ENCODE measurements around the gene RTF1.

Gene RTF1

DNA sequence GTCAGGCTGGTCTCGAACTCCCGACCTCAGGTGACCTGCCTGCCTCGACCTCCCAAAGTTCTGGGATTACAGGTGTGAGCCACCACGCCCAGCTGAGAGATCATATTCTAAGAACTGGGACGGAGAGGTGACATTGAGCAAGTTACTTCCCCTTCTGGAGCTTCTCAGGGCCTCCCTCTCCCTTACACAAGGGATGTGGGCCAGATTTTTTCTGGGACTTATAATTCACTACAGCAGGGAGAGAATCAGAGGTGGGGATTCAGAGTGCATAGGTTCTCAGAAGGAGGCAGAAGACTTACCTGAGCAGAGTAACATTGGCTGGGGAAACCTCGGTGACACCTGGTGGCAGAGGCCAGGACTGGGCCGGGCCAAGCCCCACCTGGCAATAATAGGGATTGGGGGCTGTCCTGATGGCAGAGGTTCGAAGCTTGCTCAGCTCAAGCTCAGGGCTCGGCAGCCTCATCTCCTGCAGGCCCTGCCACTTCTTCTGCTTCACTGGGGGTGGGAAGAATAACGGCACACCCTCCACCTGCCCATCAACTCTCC lies 90.0 kb downstream of the RTF1 start:
- no peak for DNase-seq (ENCODE audit: low read depth in 2 of 2)

DNA sequence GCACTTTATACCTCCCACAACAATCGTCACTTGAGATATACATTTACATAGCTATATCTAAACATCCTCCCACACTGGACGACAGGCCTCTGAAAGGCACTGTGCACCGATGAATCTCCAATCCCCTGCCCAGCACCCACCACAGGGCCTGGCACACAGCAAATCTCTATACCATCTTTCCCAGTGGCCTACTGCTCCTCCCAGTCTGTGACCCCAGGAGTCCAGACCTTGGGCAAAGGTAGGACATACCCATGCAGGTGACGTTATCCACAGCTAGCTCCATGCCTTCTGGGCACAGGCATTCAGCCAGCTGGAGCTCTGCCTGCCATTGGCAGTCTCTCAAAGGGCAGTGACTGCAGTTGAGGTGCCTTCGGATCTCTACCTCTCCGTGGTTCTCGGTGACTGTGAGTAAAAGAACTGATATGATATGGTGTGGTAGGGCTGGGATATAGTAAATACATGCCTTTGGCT lies 91.0 kb downstream of the RTF1 start:
- DNase-seq (ENCODE audit: low read depth in 2 of 2) = no peak

DNA sequence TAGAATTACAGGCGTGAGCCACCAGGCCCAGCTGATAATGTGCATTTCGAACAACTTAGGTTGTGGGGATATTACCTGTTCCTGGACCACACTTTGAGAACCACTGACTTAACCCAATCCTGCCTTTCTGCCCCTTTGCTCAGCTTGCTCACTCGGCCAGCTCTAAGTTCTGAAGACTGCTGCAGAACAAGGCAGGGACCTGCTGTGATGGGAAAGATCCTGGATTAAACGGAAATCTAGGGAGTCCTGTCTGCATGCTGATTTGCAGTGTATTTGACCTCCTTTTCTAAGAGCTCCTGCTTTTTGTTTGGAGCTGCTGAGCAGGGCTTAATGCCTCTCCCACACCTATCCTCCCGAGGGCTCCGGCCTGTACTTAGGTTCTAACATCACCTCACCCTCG lies 93.8 kb downstream of the RTF1 start:
- DNase-seq (ENCODE audit: low read depth in 2 of 2) = no peak

DNA sequence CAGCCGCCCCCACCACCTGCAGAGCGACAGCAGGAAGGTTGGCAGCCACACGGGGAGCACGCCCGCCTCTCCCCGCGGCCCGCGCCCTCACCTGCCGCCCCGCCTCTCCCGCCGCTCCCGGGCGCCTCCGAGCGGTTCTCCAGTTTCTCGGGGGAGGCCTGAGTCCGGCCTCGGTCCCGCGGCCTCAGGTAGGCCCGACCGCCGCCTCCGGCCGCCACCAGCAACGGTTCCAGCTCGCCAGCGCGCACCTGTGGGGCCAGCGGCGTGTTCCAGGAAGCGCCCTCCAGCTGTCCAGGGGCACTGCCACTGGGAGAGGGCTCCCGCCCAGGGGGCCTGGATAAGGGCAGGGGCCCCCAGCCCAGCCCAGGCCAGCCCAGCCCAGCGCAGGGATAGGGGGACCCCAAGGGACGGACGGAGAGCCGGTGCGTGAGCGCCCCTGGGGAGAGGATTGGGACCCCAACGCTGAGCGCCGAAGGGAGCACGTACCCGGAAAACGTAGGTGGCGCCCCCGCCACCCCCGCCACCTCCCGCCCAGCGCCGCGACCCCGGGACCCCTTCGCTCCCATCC lies 94.5 kb downstream of the RTF1 start:
- no peak for DNase-seq (ENCODE audit: low read depth in 2 of 2)

DNA sequence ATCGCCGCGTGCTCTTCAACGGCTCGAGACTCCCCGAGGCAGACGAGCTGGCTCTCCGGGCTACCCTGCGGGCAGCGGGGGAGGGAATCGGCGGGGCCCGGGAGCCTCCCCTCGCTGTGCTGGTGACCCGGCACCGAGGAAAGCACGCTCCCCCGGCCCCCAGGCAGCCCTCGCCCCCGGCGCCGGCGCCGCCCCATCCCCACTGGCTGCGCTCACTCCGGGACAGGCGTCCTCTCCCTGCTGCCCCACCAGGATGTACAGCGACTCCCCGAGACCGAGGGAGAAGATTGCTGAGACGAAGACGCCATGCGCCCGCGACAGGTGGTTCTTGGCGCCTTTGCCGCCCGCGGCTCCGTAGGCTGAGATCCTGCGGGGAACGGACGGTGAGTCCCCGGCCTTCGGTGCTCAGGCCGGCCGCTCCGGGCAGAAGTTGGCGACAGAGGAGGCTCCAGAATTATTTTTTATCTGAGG lies 95.0 kb downstream of the RTF1 start:
- no peak for DNase-seq (ENCODE audit: low read depth in 2 of 2)

DNA sequence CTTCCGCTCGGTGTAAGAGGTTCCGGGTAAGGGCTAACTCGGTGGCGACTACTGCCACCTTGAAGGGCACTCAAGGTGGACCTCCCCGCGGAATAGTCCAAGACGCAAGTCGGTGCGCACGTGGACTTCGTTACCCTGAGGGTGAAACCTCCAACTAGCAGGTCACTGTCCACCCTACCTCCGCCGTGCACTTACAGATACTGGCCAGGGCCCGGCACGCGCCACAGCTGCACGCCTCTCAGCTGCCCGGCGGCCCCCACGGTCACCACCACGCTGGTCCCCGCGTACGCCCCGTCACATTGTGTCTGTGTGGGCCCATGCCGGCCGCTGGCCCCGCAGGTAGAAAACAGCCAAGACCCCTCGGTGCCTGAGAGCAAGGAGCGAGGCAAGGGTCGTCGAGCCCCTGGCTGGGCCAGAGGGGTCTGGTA lies 95.6 kb downstream of the RTF1 start:
- DNase-seq (ENCODE audit: low read depth in 2 of 2) = no peak

DNA sequence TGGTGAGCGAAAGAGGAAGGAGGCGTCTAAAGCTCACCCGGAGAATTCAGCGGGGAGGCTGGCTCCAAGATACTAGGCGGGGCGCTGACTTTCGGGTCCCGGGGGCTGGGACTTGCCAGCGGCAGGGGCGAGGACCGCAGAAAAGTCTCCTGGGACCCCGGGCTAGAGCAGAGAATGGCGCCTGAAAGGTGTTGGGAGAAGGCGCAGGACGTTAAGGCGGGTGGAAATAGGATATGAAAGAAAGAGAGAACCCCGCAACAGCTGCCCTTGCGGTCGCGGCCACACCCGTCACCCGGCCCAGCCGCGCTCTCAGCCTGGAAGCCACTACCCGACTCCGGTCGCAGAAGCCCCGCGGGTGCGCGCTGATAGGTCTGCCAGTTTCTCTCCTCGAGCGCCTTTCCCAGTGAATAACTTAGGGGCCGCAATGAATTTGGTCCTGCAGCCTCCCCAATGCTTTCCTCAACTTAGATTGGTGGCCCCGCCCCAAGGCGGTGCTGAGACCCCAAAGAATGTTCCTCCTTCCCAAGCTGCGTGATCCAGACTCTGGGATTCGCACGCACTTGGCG lies 96.1 kb downstream of the RTF1 start:
- DNase-seq (ENCODE audit: low read depth in 2 of 2) = no peak

DNA sequence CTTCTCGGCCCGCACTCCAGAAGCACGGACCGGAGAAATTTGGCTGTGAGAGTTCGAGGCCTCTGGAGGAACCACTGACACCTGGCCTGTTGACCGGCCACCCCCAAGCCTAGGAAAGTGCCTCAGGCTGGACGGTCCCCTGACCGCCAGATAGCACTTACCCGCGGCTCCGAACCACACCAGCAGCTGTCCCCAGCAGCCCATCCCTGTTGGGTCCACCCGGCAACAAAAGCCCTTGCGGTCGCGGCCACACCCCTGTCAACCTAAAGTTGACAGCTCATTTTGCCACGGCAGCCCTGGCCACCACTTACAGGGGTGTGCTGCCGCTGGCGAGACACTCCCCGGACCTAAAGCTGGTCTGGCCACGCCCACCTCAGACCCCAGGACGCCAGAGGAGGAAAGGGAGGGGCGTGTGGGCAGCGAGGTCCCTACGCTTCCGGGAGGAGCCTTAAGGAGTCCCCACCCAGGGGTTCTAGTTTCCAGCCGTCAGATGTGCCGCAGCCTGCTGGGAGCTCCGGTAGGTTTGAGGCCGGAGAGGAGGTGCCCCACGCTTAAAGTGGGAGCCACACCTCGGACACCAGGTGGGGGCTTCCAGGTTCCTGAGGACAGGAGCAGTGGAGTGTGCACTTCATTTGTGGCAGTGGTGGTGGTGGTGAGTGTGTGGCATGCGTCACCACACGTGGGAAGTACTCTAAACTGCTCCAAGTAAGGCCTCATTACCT lies 96.8 kb downstream of the RTF1 start, which contains the start of gene LTK:
Gene LTK (minus strand): TSS at position 322 of the 722 bp plus-strand sequence. CDS start 118 bp downstream, at position 204.
- no peak for DNase-seq (ENCODE audit: low read depth in 2 of 2)

DNA sequence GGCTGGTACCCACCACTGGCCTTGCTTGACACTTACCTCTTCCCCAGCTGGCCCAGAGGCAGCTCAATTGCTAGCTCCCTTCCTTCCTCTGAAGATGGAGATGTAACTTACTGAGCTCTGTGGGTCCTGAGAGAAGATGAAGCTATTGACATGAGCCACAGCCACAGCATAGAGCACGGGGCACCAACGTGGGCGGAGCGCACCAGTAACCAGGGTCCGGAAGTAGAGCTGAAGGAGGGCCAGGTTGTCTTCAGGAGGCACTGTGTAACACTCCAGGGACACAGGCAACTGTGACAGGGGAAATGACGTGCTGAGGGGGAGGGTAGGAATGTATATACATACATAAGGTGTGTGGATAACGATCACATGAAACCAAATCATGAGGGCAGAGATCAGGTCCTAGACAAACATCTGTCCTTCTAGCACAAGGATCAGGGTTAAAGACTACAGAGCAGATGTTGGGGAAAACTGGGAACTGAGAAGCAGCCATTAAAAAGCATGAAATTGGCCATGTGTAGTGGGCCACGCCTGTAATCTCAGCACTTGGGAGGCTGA lies 101.1 kb downstream of the RTF1 start:
- DNase-seq (ENCODE audit: low read depth in 2 of 2) = no peak

DNA sequence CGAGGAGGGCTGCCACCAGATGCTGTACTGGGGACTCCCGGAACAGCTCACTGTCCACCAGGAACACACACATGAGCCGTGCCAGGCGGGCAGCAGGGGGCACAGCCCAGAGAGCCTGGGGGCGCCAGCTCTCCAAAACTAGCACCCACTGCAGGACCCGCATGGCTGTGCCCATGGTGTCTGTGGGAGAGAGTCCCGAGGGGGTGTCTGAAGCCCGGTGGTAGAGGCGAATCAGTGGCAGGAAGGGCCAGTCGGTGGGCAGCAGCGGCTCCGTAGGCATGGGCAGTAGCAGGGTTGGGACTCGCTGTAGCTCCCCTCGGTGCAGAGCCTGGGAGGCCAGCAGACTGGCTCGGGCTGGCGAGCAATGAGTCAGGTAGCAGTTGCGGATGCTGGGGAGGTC lies 103.7 kb downstream of the RTF1 start:
- DNase-seq (ENCODE audit: low read depth in 2 of 2) = no peak

DNA sequence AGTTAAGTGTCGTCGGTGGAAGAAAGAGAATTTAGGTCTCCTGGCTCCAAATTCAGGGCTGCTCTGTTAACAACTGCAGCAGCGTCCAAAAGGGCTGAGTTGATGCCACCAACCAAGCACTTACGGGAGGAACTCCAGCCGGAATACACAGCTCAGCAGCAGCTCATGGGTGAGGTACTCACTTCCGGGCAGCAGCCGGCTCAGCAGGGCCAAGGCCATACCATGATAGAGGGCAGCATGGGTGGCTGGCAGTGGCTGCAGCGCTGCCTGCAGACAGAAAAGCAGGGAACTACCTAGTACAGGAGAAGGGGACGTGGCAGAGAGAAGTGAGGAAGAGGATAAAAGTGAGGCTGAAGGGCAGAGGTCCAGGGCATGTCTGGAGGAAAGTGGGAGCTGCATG lies 104.7 kb downstream of the RTF1 start:
- no peak for DNase-seq (ENCODE audit: low read depth in 2 of 2)

DNA sequence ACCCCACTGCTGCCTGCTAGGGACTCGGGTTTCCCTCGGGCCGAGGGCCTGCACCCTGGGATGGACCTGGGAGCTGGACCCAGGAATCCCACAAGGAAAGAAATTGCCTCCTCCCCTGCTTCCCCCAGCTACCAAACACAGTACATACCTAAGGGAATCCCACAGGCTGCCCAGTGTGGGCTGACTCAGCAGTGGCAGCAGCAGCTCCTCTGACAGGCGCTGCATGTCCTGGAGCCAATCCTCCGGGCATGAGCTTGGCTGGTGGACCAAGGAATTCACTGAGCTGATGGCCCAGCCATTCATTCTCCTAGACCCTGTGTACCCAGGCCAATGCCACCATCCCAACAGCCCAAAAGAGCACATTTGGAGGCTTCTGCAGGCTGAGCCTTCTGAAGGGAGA lies 106.2 kb downstream of the RTF1 start:
- DNase-seq (ENCODE audit: low read depth in 2 of 2) = no peak

DNA sequence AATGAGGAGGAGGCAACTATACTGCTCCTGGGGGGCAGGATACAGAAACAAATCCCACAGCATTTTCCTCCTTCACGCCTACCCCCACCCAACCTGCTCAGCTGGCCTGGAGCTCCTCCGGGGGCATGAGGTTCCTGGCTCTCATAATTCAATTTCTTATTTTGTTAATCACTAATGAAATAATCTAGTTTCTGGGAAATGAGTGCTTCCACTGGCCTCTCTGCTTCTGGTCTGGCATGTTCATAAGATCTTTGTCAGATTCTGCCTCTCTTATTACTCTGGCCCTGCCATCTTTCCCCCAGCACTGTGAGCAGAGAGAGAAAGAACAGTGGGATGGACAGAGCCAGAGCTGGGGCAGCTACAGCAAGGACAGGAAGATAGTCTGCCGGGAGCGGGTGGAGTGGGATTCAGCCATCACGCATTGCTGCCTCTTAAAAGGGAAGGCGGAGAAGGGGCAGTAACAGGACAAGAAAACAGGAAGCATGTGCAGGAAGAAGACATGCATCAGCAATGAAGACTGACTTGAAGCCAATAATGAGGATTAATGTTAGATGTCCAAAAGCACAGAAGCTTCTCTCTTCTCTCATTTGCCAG lies 113.6 kb downstream of the RTF1 start:
- no peak for DNase-seq (ENCODE audit: low read depth in 2 of 2)
